OCI-LY7 (cell line): ENCODE results near the gene CEP68. TPM values are rescaled to one million over a fixed set of nuclear protein-coding genes. Genes with fewer than 3 reads are reported as not detected.

Source experiments
- BruUV-seq: library from RNA; stranded (reverse); fragments of 400-500 nt; replicated peaks from 2 replicates; lab custom pipeline; 2021; lab: Mats Ljungman, UMichigan
- CTCF ChIA-PET: fragments of 300-600 bp; sonication (Branson Sonifier 250); formaldehyde crosslinking; loops from one replicate; lab custom pipeline; 2022; ENCODE audit warnings: antibody characterized with exemption; ENCODE audit not compliant: unreplicated experiment; lab: Charles Lee
- POLR2A ChIA-PET: fragments of 300-600 bp; sonication (Branson Sonifier 250); formaldehyde crosslinking; loops from one replicate; lab custom pipeline; 2022; ENCODE audit warnings: antibody characterized with exemption; lab: Charles Lee
- DNase-seq: peaks from one replicate; pipeline ENCODE4 v3.0.0-alpha.2; 2015; ENCODE audit warnings: low spot score
- H2AFZ ChIP-seq: fragments of 200-600 bp; sonication (generic), shearing (Covaris generic); 2 replicates; pipeline ENCODE4 v1.6.1; 2014; ENCODE audit warnings: mild to moderate bottlenecking, antibody characterized with exemption, low read length, moderate library complexity
- H3K27ac ChIP-seq: fragments of 200-600 bp; sonication (generic); 2 replicates; pipeline ENCODE4 v1.5.1; 2014; ENCODE audit warnings: mixed run types, low read depth, mild to moderate bottlenecking, moderate library complexity, low read length, inconsistent platforms; ENCODE audit not compliant: poor library complexity, severe bottlenecking
- H3K36me3 ChIP-seq: fragments of 200-600 bp; sonication (generic); 2 replicates; pipeline ENCODE4 v1.6.1; 2014; ENCODE audit warnings: mild to moderate bottlenecking, antibody characterized with exemption, low read length, moderate library complexity, mixed read lengths; ENCODE audit not compliant: insufficient read depth
- H3K4me1 ChIP-seq: fragments of 200-600 bp; sonication (generic); 2 replicates; pipeline ENCODE4 v1.5.1; 2014; ENCODE audit warnings: mild to moderate bottlenecking, low read length; ENCODE audit not compliant: insufficient read depth, poor library complexity, severe bottlenecking
- H3K4me2 ChIP-seq: fragments of 200-600 bp; sonication (generic); 2 replicates; pipeline ENCODE4 v1.6.1; 2014; ENCODE audit warnings: mild to moderate bottlenecking, low read length
- H3K4me3 ChIP-seq: fragments of 200-600 bp; sonication (generic); 2 replicates; pipeline ENCODE4 v1.5.1; 2014; ENCODE audit warnings: mild to moderate bottlenecking, low read depth, low read length; ENCODE audit not compliant: poor library complexity, severe bottlenecking
- H3K79me2 ChIP-seq: fragments of 200-600 bp; sonication (generic); 2 replicates; pipeline ENCODE4 v1.6.1; 2016; ENCODE audit warnings: low read depth, mild to moderate bottlenecking, low read length, moderate library complexity, mixed read lengths; ENCODE audit not compliant: insufficient read depth
- H3K9me2 ChIP-seq: fragments of 200-600 bp; sonication (generic); 2 replicates; pipeline ENCODE4 v1.6.1; 2016; ENCODE audit warnings: mild to moderate bottlenecking, low read length, mixed read lengths; ENCODE audit not compliant: insufficient read depth
- H3K9me3 ChIP-seq: fragments of 200-600 bp; sonication (generic); 2 replicates; pipeline ENCODE4 v1.6.1; 2014; ENCODE audit warnings: mild to moderate bottlenecking, mixed run types, low read length, mixed read lengths
- H4K20me1 ChIP-seq: fragments of 200-600 bp; sonication (generic); 2 replicates; pipeline ENCODE4 v1.6.1; 2014; ENCODE audit warnings: mild to moderate bottlenecking, antibody characterized with exemption, low read length, moderate library complexity, mixed read lengths; ENCODE audit not compliant: insufficient read depth
- EZH2phosphoT487 ChIP-seq: fragments of 200-600 bp; sonication (generic); IDR thresholded peaks from 2 replicates; pipeline ENCODE4 v1.6.1; 2018; ENCODE audit warnings: low read depth, borderline replicate concordance, mild to moderate bottlenecking, mixed run types, antibody characterized with exemption, low read length, moderate library complexity, mixed read lengths
- intact Hi-C: fragments of 100-400 bp; cut with micrococcal nuclease; formaldehyde crosslinking; loops from one replicate; pipeline ENCODE4 v1.10.0; 2022; ENCODE audit not compliant: unreplicated experiment
- total RNA-seq, 2 experiments: library from RNA; depleted of rRNA in 1 of 2; stranded (reverse); fragments of >200 nt in 1 of 2; shearing (Covaris generic) in 1 of 2; gene quantifications; 2 replicates each; pipeline ENCODE4 v1.2.3, GENCODE V29; 2014 to 2022
- TF ChIP-seq, protein P1 (sequence below): fragments of 200-600 bp; sonication (generic); conservative IDR thresholded peaks from 2 replicates; pipeline ENCODE4 v1.5.1; 2014; ENCODE audit warnings: mild to moderate bottlenecking, antibody characterized with exemption, low read length, moderate library complexity, mixed read lengths

CEP68 gene
- total RNA-seq, 2 experiments from 2014 or later = 8.7 to 17.1 TPM

GRCh38 chr2:65025453-65026123 is 30.6 kb upstream of the CEP68 start:
- ChIA-PET CTCF (interaction anchor here (0.9 kb wide), 1 partner anchor 34 kb away, joined by 3 read pairs; no protein-coding TSS in a partner anchor), POLR2A (interaction anchor here (0.6 to 2.2 kb wide), 7 partner anchors 9 to 372 kb away, joined by 3 to 7 read pairs (median 4); no protein-coding TSS in a partner anchor)
- Histone ChIP-seq H3K79me2 (no peaks in the 10 kb centered on the region), H4K20me1 (no peaks in the 10 kb centered on the region), H2AFZ (peak overlapping the region; percentile 11; the same call in 1 of the 2 replicates), H3K36me3 (peaks cover 35% of the 10 kb centered on the region), H3K9me2 (no peaks in the 10 kb centered on the region), H3K27ac (peak overlapping the region; percentile 43), H3K9me3 (no peaks in the 10 kb centered on the region), H3K4me2 (peak overlapping the region; percentile 58), H3K4me1 (peaks cover 54% of the 10 kb centered on the region), H3K4me3 (no peak overlapping the region)
- DNase-seq = peak; percentile 55
- intact Hi-C loops = no loop called here
- TF ChIP-seq EZH2phosphoT487 = no peak
- TF ChIP-seq, protein P1, sequence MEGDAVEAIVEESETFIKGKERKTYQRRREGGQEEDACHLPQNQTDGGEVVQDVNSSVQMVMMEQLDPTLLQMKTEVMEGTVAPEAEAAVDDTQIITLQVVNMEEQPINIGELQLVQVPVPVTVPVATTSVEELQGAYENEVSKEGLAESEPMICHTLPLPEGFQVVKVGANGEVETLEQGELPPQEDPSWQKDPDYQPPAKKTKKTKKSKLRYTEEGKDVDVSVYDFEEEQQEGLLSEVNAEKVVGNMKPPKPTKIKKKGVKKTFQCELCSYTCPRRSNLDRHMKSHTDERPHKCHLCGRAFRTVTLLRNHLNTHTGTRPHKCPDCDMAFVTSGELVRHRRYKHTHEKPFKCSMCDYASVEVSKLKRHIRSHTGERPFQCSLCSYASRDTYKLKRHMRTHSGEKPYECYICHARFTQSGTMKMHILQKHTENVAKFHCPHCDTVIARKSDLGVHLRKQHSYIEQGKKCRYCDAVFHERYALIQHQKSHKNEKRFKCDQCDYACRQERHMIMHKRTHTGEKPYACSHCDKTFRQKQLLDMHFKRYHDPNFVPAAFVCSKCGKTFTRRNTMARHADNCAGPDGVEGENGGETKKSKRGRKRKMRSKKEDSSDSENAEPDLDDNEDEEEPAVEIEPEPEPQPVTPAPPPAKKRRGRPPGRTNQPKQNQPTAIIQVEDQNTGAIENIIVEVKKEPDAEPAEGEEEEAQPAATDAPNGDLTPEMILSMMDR = no peak
- BruUV-seq = no TSS peak

GRCh38 chr2:65026154-65026553 is 30.1 kb upstream of the CEP68 start:
- peak overlapping the region; percentile 58 for H3K4me2 ChIP-seq
- TF ChIP-seq, protein P1 = no peak
- no peak for TF ChIP-seq EZH2phosphoT487
- peaks cover 30% of the 10 kb centered on the region for H3K36me3 ChIP-seq
- no peaks in the 10 kb centered on the region for H3K9me3 ChIP-seq
- no peak overlapping the region for H3K4me3 ChIP-seq
- H2AFZ ChIP-seq = peak overlapping the region; percentile 11; the same call in 1 of the 2 replicates
- POLR2A ChIA-PET = interaction anchor here (0.6 to 2.2 kb wide), 8 partner anchors 8 to 111 kb away, joined by 3 to 7 read pairs (median 4); no protein-coding TSS in a partner anchor
- intact Hi-C loops = no loop called here
- peak overlapping the region; percentile 43 for H3K27ac ChIP-seq
- no peak for DNase-seq
- H3K9me2 ChIP-seq = no peaks in the 10 kb centered on the region
- H4K20me1 ChIP-seq = no peaks in the 10 kb centered on the region
- peaks cover 59% of the 10 kb centered on the region for H3K4me1 ChIP-seq
- H3K79me2 ChIP-seq = no peaks in the 10 kb centered on the region
- no TSS peak for BruUV-seq
- CTCF ChIA-PET = interaction anchor here (0.9 to 1.0 kb wide), 2 partner anchors 35 to 111 kb away, joined by 3 read pairs; no protein-coding TSS in a partner anchor
